Muscle of leg (tissue), 9 donors: ENCODE data around the gene OR7E24. TPM values are rescaled to one million over a fixed set of nuclear protein-coding genes. Genes with fewer than 3 reads are reported as not detected.

Source experiments
- polyA plus RNA-seq, 8 donors: library from polyadenylated mRNA; unstranded; fragments of 120-200 nt; gene quantifications; one replicate each; pipeline versions ENCODE4 v1.2.1 to v1.2.3, GENCODE V29; 2013; ENCODE audit warnings: inconsistent platforms in 1 of 8, low replicate concordance in 1 of 8; ENCODE audit not compliant: insufficient read length in 8 of 8, insufficient read depth in 1 of 8
- total RNA-seq: library from RNA; stranded (reverse); fragments of 120-200 nt; gene quantifications from one replicate; pipeline ENCODE4 v1.2.4, GENCODE V29; 2013

The OR7E24 gene
- total and polyA plus RNA-seq, 9 donors = not detected

Other genes with a start within 250 kb of the OR7E24 start
- not detected for gene MUC16, start 240.5 kb upstream of the OR7E24 start, total RNA-seq
- gene MUC16, start 240.5 kb upstream of the OR7E24 start, polyA plus RNA-seq = under 1 TPM in 4 of 8 donors, not detected in 4; 0.04 to 0.30 (median 0.17) TPM
- not detected for gene OR1M1, start 163.9 kb upstream of the OR7E24 start, total RNA-seq
- gene OR1M1, start 163.9 kb upstream of the OR7E24 start, polyA plus RNA-seq = under 1 TPM in 2 of 8 donors, not detected in 6; 0.04 to 0.07 TPM
- gene OR7G2, start 143.5 kb upstream of the OR7E24 start, total RNA-seq = not detected
- gene OR7G2, start 143.5 kb upstream of the OR7E24 start, polyA plus RNA-seq = under 1 TPM in 4 of 8 donors, not detected in 4; 0.04 to 0.14 (median 0.07) TPM
- not detected for gene OR7G1, start 135.2 kb upstream of the OR7E24 start, total RNA-seq
- not detected for gene OR7G1, start 135.2 kb upstream of the OR7E24 start, polyA plus RNA-seq
- gene OR7G3, start 124.0 kb upstream of the OR7E24 start, total RNA-seq = not detected
- gene OR7G3, start 124.0 kb upstream of the OR7E24 start, polyA plus RNA-seq = not detected
- gene ZNF317, start 110.5 kb upstream of the OR7E24 start, total RNA-seq = 22.9 TPM
- 10 to 100 TPM; 18.2 to 23.6 (median 19.0) TPM for gene ZNF317, start 110.5 kb upstream of the OR7E24 start, polyA plus RNA-seq
- gene OR7D2, start 72.0 kb upstream of the OR7E24 start, total RNA-seq = under 0.01 TPM
- gene OR7D2, start 72.0 kb upstream of the OR7E24 start, polyA plus RNA-seq = under 1 TPM in 7 of 8 donors, not detected in 1; 0.04 to 0.18 (median 0.08) TPM
- gene OR7D4, start 31.3 kb upstream of the OR7E24 start, total RNA-seq = not detected
- under 1 TPM in 2 of 8 donors, not detected in 6; 0.03 to 0.10 TPM for gene OR7D4, start 31.3 kb upstream of the OR7E24 start, polyA plus RNA-seq
- gene ZNF699, start 58.9 kb downstream of the OR7E24 start, total RNA-seq = 5.2 TPM
- gene ZNF699, start 58.9 kb downstream of the OR7E24 start, polyA plus RNA-seq = 1 to 10 TPM; 1.7 to 4.7 (median 3.6) TPM
- 29.3 TPM for gene ZNF559, start 73.2 kb downstream of the OR7E24 start, total RNA-seq
- gene ZNF559, start 73.2 kb downstream of the OR7E24 start, polyA plus RNA-seq = 10 to 100 TPM; 20.8 to 31.8 (median 25.8) TPM
- 5.6 TPM for gene ZNF177, start 112.1 kb downstream of the OR7E24 start, total RNA-seq
- gene ZNF177, start 112.1 kb downstream of the OR7E24 start, polyA plus RNA-seq = 1 to 10 TPM; 2.9 to 6.7 (median 5.1) TPM
- gene ZNF266, start 184.6 kb downstream of the OR7E24 start, total RNA-seq = 15.3 TPM
- gene ZNF266, start 184.6 kb downstream of the OR7E24 start, polyA plus RNA-seq = 10 to 100 TPM; 10.6 to 30.7 (median 21.1) TPM
- gene ZNF560, start 247.7 kb downstream of the OR7E24 start, total RNA-seq = 0.13 TPM
- under 1 TPM in 7 of 8 donors, not detected in 1; 0.07 to 0.37 (median 0.23) TPM for gene ZNF560, start 247.7 kb downstream of the OR7E24 start, polyA plus RNA-seq